HG02870 (cell line): ENCODE measurements around the gene CDH4.
"Not testable (repeated sequence)": the region's sequence is repeated elsewhere in the genome, so short reads cannot be mapped to it uniquely, and the experiment has no call there.

Experiments used
- ATAC-seq: cut with Tn5 transposase; IDR thresholded peaks from one replicate; pipeline ENCODE4 v1.9.1; 2021; ENCODE audit warnings: mild to moderate bottlenecking, moderate library complexity; ENCODE audit not compliant: unreplicated experiment

Gene CDH4

DNA sequence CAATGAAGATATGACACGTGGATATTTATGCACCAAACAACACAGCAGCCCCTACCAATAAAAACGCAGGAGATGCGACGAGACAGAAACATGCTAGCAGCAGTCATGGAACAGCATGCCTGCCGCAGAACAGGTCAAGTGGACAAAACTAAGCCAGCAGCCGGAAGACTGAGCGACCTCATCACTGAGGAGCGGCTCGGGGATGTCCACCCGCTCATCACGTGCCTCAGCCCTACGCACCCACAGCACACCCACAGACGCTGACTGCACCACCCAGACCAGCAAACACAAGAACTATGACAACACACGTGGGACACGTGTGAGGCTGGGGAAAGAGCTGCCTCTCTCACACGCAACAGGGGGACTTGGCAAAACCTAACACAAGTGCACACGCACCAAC lies 731.9 kb downstream of the CDH4 start:
- ATAC-seq: no peak

GRCh38 chr20:61984431-61984830 lies 732.4 kb downstream of the CDH4 start:
- ATAC-seq: not testable (repeated sequence)

GRCh38 chr20:61985096-61985495 lies 733.0 kb downstream of the CDH4 start:
- no peak for ATAC-seq

DNA sequence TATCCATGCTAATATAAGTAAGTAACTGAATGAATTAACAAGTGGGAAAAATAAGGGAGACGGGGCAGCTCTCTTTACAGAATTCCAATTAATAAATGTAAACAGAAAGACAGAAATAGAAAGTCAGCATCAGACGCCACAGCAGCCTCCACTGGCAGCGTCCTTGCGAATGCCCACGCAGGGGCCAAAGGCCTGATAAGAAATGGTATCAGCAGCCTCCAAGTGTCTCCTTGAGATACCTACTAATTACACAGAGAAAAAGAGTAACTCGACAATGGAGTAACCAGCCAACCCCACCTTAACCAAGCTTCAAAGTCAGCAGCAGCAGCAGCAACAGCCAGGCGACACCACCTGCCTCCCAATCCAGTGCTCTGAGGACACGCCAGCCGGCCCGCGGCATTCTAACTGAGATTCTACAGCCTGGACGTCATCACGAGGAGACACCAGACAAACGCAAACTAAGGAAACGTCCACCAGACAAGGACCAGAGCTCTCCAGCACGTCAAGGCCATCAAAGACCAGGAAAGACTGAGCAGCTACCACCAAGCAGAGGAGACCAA lies 734.8 kb downstream of the CDH4 start:
- ATAC-seq: no peak

DNA sequence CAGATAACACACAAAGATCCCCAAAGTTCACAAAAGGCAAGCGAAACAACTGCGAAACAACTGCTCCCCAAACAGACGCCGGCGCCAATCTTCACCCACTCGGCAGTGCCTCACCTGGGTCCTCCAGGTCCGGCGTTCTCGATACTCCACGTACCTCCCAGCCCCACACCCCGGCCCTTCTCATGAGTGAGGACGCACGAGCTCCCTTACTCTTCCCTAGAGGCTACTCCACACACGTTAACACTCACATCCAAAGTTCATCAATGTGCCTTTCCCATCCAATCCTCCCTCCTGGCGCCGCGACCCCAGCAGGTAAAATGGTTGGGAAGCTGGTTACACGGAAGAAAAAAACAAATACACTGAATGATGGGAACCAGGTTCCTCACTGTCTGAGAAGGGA lies 736.6 kb downstream of the CDH4 start:
- ATAC-seq: no peak

GRCh38 chr20:61989741-61990140 lies 737.7 kb downstream of the CDH4 start:
- no peak for ATAC-seq
